Hematopoietic multipotent progenitor cell (in vitro differentiated cells): ENCODE measurements around the gene AKR1B15. TPM values are rescaled to one million over a fixed set of nuclear protein-coding genes. Genes with fewer than 3 reads are reported as not detected.
"Not testable (repeated sequence)": the region's sequence is repeated elsewhere in the genome, so short reads cannot be mapped to it uniquely, and the experiment has no call there.

Experiments
- DNase-seq, 3 donors: peaks; one replicate each; pipeline ENCODE4 v3.0.0-alpha.2; 2011 to 2015; ENCODE audit warnings: low read depth in 2 of 3, low spot score in 2 of 3
- total RNA-seq: library from RNA; depleted of rRNA; stranded (reverse); fragments of >200 nt; gene quantifications from one replicate; pipeline ENCODE4 v1.2.3, GENCODE V29; 2012

AKR1B15 gene
- total RNA-seq, 1 donor: not detected

DNA sequence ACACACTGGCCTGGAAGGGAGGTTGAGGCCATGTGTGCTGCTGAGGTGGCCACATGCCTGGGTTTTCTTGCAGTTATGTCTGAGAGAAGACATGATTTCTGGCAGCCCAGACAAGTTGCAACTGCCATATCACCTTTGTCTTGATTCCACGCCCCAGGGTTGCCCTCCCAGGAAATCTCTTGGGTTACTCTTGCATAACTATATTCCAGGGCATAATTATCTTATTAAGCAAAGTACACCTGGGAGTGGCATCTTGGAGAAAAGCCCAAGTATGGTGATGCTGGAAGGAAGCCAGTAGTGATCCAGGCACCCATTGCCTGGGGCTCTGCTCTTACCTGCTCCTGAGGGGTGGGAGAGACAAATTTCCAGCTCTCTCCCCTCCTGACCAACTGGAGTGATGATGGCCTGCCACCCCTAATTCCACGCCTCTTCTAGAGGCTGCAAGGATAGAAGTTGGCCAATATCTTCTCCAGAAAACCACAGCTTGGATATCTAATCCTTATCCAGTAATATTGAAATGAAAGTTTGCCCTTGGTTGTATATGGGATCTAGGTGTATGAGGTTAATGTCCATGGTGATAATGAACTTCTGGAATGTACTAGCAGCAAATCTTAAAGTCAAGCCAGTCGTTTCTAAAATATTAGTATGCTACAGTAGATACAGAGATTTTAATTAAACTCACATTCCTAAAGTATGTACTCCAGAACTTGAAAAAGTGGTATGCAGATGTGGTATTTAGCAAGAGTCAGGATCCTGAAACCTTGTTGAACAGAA is 16.5 kb upstream of the AKR1B15 start:
- no peak for DNase-seq

DNA sequence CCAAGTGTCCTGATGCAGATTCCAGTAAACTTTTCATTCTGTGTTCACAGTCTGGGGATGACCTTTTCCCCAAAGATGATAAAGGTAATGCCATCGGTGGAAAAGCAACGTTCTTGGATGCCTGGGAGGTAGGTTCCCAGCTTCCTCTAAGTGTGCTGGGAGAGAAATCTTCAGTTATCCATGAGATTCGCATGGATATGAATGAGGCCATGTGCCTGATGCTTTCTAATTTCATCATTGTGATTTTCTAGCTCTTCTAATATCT is 16.0 kb upstream of the AKR1B15 start:
- DNase-seq: no peak

DNA sequence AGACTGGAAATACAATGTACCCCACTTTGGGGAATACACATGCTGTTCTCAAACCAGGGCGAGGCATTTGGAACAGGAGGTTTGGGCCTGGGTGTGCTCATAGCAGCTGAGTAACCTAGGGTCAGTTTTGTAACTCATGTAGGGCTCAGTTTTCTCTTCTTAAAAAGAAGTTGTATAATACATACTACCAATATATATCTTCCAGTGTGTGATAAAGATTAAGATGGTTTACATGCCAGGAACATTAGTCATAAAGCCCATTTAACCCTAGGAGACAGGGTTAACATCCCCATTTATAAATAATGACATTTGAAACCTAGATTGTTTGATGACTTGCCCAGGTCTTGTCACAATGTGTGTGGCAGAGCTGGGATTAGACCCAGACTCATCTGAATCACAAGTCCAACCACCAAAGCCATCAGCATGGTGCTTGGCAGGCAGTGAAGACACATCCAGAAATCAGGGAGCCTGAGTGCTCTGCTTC is 15.6 kb upstream of the AKR1B15 start:
- DNase-seq: no peak

DNA sequence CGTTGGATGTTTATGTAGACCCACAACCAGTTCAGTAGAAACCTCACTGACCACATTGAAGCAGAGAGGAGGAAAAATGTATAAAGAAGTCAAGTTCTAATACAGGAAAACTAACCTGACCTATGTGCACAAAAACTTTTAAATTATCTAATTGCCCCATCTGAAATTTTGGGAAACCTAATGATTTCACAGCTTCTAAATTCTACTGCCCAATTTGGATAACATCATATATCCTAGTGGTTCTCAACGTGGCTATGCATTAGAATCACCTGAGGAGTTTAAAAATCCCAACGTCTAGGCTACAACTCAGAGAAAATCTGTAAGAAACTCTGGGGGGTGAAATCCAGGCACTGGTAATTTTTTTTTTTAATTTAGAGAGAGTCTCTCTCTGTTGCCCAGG is 14.3 kb upstream of the AKR1B15 start:
- DNase-seq: no peak

DNA sequence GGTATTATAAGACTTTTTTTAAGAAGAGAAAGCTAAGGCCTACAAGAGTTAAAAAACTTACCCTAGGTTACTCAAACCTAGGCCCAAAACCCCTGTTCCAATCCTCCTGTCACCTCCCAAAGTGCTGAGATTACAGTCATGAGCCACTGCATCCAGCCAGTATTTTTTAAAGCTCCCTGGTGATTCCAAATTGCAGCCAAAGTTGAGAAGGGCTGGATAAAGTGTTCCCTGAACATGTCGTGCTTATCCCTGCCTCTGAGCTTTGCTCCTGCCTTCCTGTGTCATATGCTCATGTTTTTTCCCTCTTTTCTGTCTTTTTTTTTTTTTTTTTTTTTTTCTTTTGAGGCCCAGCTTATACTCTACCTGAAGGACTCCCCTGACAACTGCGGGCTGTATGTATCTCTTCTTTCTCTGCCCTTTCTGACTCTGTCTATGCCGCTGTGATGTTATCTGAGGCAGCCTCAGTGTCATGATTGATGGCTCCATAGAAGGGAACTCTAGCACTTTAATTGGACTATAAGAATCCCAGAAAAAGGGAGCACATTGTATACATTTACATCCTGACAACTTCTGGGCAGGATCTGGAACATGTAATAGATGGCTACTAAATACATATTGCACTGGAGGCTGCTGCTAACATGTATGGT is 13.5 kb upstream of the AKR1B15 start:
- DNase-seq: no peak

DNA sequence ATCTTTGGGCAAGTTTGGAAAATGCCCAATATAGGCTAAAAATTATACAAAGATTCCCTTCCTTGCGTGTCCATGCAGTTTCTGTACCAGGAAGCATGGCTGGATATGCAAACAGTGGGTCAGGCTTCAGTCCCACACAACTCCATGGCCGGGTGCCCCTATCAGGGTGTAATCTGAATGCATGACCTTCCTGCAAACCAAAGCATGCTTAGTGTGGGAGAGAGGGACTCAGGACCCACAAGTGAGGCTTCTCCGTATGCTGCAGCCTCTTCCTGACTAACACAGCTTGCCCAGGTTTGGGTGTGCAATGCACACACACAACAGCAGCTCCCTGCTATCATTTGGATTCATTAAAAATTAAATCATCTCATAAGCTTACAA is 13.0 kb upstream of the AKR1B15 start:
- DNase-seq: no peak

DNA sequence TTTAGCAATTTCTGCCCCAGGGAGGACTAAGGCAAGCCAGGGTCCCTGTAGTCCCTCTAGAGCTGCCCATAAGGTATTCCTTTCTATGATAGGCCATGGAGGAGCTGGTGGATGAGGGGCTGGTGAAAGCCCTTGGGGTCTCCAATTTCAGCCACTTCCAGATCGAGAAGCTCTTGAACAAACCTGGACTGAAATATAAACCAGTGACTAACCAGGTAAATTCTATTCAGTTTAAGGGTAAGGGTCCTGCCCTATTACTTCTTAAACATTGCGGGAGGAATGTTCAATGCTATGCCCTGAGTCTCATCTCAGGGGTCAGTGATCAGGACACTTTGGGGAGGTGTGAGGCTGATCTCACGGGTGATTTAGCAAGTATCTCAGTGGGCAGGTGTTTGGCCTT is 12.4 kb upstream of the AKR1B15 start:
- DNase-seq: not testable (repeated sequence)

DNA sequence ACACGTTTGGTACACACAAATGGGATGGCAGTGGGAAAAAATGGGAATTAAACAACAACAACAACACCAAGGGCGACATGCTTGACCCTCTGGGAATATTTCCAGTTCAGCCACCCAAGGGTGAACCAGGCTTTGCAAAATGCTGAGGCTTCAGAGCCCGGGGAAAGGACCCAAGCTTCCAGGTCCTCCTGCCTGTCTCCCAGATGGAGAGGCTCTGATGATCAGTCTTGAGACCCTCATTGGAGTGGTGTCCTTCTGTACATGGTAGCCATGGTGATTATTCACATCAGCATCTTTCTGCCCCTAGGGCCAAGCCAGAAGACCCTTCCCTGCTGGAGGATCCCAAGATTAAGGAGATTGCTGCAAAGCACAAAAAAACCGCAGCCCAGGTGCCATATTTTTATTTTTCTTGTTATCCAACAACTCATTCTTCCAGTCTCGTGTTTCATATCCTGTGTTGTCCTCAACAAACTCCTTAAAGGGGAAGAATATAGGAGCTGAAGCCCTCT is 11.6 kb upstream of the AKR1B15 start:
- DNase-seq: not testable (repeated sequence)

DNA sequence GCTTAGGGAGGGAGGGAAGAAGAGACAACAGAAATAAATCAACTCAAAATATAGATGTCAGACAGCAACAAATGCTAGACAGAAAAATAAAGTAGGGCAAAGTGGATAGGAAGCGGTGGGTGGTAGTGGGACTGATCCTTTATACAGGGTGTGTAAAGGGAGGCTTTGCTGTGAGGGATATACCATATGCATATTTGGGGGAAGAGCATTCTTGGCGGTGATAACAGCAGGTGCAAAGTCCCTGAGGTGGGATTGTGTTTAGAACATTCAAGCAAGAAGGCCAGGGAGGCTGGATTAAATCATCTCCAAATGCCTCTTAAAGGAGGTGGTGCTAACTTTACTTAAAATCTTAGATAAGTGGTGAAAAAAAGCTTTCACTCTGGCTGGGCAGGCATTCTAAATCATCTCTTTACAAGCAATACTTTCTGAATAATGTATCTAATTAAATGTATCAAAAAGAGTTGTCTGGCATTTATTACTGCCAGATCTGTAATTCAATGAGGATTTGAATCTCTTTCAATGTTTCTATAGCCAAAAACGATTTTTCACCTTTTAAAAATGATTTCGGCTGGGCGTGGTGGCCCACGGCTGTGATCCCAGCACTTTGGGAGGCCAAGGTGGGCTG is 9.4 kb upstream of the AKR1B15 start:
- no peak for DNase-seq

DNA sequence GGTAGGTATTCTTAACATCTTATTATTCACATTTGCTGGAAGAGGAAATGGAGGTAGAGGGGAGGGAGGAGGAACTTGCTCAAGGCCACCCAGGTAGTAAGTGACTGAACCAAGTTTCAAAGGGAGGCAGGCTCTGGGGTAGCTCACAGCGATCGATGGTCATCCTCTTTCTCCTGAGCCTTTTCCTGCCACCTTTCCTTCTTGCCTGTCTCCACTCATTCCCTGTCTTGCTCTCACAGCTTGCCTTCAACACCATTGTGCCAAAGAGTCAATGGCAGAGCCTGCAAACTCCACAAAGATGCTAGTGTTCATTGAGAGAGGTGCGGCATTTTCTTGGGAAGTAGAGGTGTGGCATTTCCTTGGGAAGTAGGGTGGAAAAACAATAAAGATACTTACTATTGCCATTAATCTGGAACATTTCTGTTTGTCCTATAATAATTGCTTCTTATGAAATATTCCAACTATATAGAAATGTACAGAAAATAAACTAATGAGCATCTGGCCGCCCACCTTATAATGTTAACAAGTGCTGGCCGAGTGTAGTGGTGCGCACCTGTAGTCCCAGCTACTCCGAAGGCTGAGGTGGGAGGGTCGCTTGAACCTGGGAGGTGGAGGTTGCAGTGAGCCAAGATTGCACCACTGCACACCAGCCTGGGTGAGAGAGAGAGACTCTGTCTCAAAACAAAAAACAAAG is 7.3 kb upstream of the AKR1B15 start:
- DNase-seq: not testable (repeated sequence)

DNA sequence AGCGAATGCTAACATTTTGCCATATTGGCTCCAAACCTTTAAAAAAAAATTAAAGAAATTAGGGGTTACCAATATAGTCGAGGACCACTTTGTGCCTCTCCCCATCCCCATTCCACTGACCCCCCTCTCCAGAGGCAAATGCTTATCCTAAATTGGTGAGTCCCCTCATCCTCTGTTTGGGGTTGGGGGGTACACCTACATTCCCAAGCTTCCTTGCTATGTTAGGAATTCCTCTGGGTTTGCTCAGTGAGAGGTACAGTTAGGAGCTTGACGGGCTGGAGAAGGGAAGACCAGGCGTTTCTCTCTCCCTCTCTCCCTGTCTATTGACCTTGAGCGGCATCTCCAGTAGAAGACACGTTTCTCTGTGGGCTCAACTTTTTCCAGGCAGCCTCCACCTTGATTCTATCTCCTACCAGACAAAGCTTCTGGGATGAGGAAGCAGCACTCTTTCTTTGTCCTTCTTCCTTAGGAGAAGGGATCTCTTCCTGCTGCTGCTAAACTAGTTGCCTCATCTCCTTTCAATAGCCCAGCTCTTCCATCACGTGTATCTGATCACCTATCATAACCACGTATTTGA is 6.6 kb upstream of the AKR1B15 start:
- DNase-seq: no peak

DNA sequence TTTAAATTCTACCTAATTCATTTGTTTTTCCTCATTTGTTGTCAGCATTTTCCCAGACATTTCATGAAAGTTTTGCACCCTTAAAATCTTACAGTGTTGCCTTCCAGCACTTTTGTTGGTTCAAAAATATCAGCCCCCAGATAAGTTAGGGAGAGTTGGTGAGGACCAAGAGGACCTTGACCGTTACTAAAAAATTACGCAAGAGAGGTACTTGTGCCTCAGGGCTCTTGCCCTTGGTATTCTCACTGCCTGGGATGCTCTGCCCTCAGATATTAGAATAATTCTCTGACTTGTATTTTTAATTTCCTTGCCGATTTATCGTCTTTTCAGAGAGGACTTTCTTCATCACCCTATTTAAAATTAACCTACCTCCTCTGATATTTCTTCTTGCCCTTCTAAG is 3.5 kb upstream of the AKR1B15 start:
- no peak for DNase-seq

DNA sequence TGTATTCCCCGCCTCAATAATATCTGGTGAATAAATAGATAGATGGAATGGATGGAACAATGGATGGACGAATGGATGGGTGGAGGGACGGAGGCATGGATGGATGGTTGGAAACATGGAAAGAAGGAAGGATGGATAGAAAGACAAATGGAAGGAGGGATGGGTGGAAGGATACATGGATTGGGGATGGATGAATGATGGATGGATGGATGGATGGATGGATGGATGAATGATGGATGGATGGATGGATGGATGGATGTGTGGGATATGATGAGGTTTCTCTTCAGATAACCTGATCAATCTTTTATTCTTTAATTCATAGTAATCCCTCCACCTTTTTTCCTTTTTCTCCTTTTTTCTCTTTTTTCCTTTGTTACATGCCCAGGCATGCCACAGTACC is 3.0 kb upstream of the AKR1B15 start:
- DNase-seq: no peak

DNA sequence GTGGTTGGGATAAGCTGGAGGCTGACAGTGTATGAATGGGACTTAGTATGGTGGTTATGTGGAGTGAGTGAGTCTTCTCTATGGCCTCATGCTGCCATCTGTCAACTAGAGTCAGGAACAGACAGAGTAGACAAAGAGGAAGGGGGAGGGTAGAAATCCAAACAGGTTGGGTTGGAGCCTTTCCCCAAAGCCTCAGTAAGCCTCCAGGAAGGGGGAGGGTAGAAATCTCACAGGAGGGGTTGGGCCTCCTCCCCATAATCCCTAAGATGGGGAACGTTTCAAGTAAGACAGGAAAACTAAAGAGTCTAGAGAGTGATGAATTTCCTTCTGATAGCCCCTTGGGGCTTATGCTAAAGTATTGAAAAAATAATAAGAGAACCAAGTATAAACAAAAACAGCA is 2.0 kb upstream of the AKR1B15 start:
- no peak for DNase-seq

DNA sequence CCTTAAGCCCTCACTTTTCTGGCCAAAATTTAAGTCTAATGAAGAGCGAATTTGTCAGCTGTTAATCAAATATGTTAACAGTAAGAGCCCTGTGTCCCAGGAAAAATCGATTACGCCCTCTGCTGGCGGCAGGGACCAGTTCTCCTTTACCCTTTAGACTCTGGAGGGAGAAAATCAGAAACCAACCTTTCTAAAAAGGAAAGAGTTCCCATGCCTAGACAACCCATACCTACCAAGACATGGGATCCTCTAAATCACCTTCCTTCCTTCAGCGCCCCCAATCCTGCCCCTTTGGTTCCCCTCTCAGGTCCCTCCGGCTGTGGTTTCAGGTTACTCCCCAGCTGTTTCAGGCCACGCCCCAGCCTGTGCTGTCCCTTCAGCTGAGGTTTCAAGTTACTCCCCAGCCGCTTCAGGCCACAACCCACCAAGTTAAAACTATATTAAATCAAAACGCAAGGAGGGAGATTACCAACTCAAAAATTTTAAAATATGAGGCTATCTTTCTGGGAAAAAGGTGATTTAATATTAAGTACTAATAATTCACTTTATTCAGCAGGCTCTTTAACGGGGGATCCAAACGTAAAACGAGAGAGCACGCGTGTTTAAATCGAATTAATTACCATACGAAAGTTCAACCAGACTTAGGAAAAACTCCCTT is 1.4 kb upstream of the AKR1B15 start:
- peak; percentile 26 to 72 (median 43) for DNase-seq

DNA sequence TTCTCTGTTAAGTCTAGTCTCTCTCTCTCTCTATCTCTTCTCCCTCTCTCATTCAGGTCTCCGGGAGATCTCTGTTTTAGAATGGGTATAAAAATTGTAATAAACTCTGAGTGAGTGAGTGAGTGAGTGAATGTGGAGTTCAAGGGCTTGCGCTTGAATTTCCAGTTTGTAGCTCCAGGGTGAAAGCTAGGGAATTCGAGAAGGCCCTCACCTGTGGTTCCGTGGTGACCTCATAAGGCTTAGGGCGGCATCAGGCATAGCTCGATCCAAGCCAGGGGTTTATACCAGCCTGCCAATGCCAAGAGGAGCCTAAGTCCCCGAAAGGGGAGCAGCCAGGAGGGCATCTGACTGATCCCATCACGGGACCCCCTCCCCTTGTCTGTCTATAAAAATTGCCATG is 456 bp downstream of the AKR1B15 start:
- DNase-seq: no peak

DNA sequence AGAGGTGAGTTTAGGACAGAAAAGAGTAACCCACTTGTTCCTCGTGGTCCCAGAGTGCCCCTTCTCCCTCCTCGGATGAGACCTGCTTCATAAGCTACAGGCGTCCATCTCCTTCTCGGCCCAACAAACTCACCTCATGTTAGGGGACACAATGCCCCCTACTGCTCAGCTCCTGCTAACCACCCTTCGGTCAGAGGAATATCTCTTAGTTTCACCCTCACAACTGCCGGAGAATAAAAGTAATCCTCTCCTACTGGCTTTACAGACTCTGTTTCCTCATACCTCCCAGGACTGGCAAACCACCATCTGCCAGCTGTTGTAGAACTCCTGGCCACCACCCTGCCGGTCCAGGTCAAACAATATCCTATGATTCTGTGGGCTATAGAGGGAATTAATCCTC is 3.2 kb downstream of the AKR1B15 start:
- no peak for DNase-seq

DNA sequence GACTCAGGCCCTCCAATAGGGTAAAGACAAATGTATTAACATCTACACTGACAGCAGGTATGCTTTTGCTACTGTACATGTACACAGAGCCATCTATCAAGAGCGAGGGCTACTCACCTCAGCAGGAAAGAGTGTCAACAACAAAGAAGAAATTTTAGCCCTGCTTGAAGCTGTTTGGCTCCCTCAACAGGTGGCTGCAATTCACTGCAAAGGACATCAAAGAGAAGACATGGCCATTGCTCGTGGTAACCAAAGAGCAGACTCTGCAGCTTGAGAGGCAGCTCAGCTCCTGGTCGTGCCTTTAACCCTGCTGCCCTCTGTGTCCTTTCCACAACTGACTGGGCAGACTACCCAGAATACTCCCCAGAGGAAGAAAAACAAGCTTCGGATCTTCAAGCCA is 5.1 kb downstream of the AKR1B15 start:
- DNase-seq: no peak

DNA sequence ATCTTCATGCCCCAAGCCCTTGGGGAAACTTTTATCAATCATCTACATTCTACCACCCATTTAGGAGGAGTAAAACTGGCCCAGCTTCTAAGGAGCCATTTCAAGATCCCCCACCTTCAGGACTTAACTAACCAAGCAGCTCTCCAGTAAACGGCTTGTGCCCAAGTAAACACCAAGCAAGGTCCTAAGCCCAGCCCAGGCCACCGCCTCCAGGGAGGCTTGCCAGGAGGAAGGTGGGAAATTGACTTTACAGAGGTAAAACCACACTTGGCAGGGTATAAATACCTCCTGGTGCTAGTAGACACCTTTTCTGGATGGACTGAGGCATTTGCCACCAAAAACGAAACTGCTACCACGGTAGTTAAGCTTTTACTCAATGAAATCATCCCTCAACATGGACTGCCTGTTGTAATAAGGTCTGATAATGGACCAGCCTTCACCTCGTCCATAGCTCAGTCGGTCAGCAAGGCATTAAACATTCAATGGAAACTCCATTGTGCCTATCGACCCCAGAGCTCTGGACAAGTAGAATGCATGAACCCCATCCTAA is 5.6 kb downstream of the AKR1B15 start:
- no peak for DNase-seq

DNA sequence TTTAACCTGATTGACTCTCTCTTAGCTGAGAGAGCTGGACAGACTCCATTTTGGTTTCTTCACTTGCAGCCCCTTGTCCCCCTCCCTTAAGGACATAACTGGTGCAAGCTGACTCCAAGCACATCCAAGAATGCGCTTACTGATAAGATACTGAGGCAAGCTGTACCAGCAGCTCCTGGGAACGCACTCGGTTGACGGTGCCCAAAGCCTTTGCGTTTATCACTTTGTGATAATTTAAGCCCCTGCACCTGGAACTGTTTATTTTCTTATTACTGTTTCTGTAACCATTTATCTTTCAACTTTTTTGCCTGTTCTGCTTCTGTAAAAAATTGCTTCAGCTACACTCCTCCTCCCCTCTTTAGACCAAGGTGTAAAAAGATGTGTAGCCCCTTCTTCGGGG is 8.5 kb downstream of the AKR1B15 start:
- no peak for DNase-seq
